Ascending aorta (tissue), 2 donors: ENCODE results near the gene SLC23A2. TPM values are rescaled to one million over a fixed set of nuclear protein-coding genes. Genes with fewer than 3 reads are reported as not detected.

Source experiments
- DNase-seq, 2 donors: peaks; one replicate each; pipeline ENCODE4 v3.0.0-alpha.2; 2019; ENCODE audit warnings: low spot score in 2 of 2
- H3K27ac ChIP-seq, 2 donors: fragments of 200-600 bp; sonication (generic); one replicate each; pipeline ENCODE4 v1.5.1; 2016 to 2017; ENCODE audit warnings: mild to moderate bottlenecking in 1 of 2
- H3K27me3 ChIP-seq: fragments of 200-600 bp; sonication (generic); one replicate; pipeline ENCODE4 v1.5.1; 2017
- H3K36me3 ChIP-seq, 2 donors: fragments of 200-600 bp; sonication (generic); one replicate each; pipeline ENCODE4 v1.5.1; 2016
- H3K4me1 ChIP-seq, 2 donors: fragments of 200-600 bp; sonication (generic); one replicate each; pipeline ENCODE4 v1.5.1; 2016 to 2017; ENCODE audit warnings: mild to moderate bottlenecking in 1 of 2
- H3K4me3 ChIP-seq, 2 donors: fragments of 200-600 bp; sonication (generic); one replicate each; pipeline ENCODE4 v1.5.1; 2016 to 2017; ENCODE audit warnings: mild to moderate bottlenecking in 1 of 2
- H3K9me3 ChIP-seq, 2 donors: fragments of 200-600 bp; sonication (generic); one replicate each; pipeline ENCODE4 v1.5.1; 2016
- intact Hi-C: fragments of 100-400 bp; cut with DNase I; formaldehyde crosslinking; loops from one replicate; pipeline ENCODE4 v1.15.1; 2023
- total RNA-seq: library from RNA; depleted of rRNA; stranded (reverse); fragments of >200 nt; gene quantifications from one replicate; pipeline ENCODE4 v1.1.0, GENCODE V29; 2016
- TF ChIP-seq, protein P1 (sequence below), 3 experiments: fragments of 200-600 bp in 2 of 3; fragments of 450-650 bp in 1 of 3; sonication (generic) in 2 of 3; IDR thresholded peaks; one replicate each; pipeline ENCODE4 v1.5.1; 2016 to 2019; ENCODE audit warnings: antibody characterized with exemption in 3 of 3, mild to moderate bottlenecking in 1 of 3, moderate library complexity in 1 of 3

SLC23A2 gene
- total RNA-seq, 1 donor from 2014 or later, result 32.8 TPM

GRCh38 chr20:4837760-4838159 lies 163.6 kb downstream of the SLC23A2 start:
- TF ChIP-seq, protein P1, sequence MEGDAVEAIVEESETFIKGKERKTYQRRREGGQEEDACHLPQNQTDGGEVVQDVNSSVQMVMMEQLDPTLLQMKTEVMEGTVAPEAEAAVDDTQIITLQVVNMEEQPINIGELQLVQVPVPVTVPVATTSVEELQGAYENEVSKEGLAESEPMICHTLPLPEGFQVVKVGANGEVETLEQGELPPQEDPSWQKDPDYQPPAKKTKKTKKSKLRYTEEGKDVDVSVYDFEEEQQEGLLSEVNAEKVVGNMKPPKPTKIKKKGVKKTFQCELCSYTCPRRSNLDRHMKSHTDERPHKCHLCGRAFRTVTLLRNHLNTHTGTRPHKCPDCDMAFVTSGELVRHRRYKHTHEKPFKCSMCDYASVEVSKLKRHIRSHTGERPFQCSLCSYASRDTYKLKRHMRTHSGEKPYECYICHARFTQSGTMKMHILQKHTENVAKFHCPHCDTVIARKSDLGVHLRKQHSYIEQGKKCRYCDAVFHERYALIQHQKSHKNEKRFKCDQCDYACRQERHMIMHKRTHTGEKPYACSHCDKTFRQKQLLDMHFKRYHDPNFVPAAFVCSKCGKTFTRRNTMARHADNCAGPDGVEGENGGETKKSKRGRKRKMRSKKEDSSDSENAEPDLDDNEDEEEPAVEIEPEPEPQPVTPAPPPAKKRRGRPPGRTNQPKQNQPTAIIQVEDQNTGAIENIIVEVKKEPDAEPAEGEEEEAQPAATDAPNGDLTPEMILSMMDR (IDR thresholded peaks at IDR 0.05), result no peak
- Histone ChIP-seq H3K36me3 (no peaks in the 10 kb centered on the region), H3K4me1 (peaks cover 0 to 11% of the 10 kb centered on the region in 2 donors), H3K9me3 (no peaks in the 10 kb centered on the region), H3K27ac (no peak overlapping the region), H3K27me3 (no peaks in the 10 kb centered on the region), H3K4me3 (no peak overlapping the region)
- DNase-seq, result no peak
- intact Hi-C loops, result no loop called here

DNA sequence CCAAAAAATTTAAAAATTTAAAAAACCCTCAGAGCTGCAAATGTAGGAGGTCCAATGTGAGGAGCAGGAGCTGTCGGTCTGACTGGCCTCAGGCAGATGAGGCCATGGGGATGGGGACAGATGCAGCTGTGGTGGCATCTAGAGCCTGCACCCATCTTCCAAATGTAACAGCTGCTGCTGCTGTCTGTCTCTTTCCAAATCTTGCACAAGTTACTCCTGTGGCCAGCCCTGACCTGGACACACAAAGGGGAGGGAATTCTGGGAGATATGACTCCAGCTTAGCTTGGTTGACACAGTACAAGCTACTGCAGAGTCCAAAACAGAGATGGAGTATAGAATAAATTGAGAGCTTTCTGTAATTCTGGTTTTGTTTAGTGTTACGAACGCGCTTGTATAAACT lies 164.4 kb downstream of the SLC23A2 start:
- peaks cover 0 to 11% of the 10 kb centered on the region in 2 donors for H3K4me1 ChIP-seq
- H3K27ac ChIP-seq, result no peak overlapping the region
- intact Hi-C loops, result no loop called here

GRCh38 chr20:4836473-4836872 lies 164.8 kb downstream of the SLC23A2 start:
- intact Hi-C loops, result no loop called here
- TF ChIP-seq, protein P1 (IDR thresholded peaks at IDR 0.05), result no peak
- Histone ChIP-seq H3K36me3 (no peaks in the 10 kb centered on the region), H3K4me1 (peaks cover 0 to 11% of the 10 kb centered on the region in 2 donors), H3K9me3 (no peaks in the 10 kb centered on the region), H3K27ac (no peak overlapping the region), H3K4me3 (no peak overlapping the region), H3K27me3 (no peaks in the 10 kb centered on the region)
- DNase-seq, result peak in 1 of 2 donors; percentile 21

More for the DNA sequence above, 164.4 kb downstream of the SLC23A2 start:
- DNase-seq, result peak in 1 of 2 donors; percentile 50
- no peaks in the 10 kb centered on the region for H3K36me3 ChIP-seq
- no peaks in the 10 kb centered on the region for H3K9me3 ChIP-seq
- TF ChIP-seq, protein P1 (IDR thresholded peaks at IDR 0.05), result no peak
- no peak overlapping the region for H3K4me3 ChIP-seq
- no peaks in the 10 kb centered on the region for H3K27me3 ChIP-seq

GRCh38 chr20:4835244-4836177 lies 165.8 kb downstream of the SLC23A2 start:
- no peaks in the 10 kb centered on the region for H3K36me3 ChIP-seq
- peaks cover 0 to 11% of the 10 kb centered on the region in 2 donors for H3K4me1 ChIP-seq
- no peak overlapping the region for H3K4me3 ChIP-seq
- peak in 1 of 2 donors; percentile 72 for DNase-seq
- H3K27ac ChIP-seq, result peak overlapping the region; percentile 27 to 50
- H3K27me3 ChIP-seq, result no peaks in the 10 kb centered on the region
- no peaks in the 10 kb centered on the region for H3K9me3 ChIP-seq
- intact Hi-C loops, result no loop called here
- TF ChIP-seq, protein P1 (IDR thresholded peaks at IDR 0.05), result no peak

- H3K4me1 ChIP-seq, result peaks cover 0 to 11% of the 10 kb centered on the region in 2 donors
- H3K27ac ChIP-seq, result no peak overlapping the region
- TF ChIP-seq, protein P1 (IDR thresholded peaks at IDR 0.05), result no peak
- H3K9me3 ChIP-seq, result no peaks in the 10 kb centered on the region
- intact Hi-C loops, result no loop called here
- no peak for DNase-seq
- H3K4me3 ChIP-seq, result no peak overlapping the region
- no peaks in the 10 kb centered on the region for H3K27me3 ChIP-seq
- H3K36me3 ChIP-seq, result no peaks in the 10 kb centered on the region
Observed at GRCh38 chr20:4833074-4833728, 168.1 kb downstream of the SLC23A2 start.
